Kasumi-1 (cell line): ENCODE measurements around the gene RASGRF2.

Source experiments
- DNase-seq, 2 experiments: peaks; one replicate each; lab custom pipeline; 2025; lab: John Stamatoyannopoulos, UW

RASGRF2 gene

DNA sequence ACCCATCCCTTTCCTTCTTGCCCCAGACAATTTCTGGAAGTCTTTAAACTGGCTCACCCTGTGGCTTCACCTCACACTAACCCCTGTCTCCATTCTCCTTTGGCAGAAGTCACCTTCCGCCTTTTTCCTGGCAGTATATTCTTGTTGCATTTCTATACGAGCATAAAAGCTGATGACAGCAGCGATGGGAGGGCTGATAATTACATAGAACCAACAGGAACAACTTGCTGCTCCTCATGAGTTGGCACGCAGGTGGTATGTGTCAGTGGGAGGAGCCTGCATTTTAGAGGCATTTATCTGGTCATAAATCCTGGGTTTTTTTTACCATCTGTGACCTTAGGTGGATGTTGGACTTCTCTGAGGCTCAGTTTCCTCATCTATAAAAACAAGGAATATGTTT lies 211.6 kb downstream of the RASGRF2 start:
- DNase-seq: no peak

DNA sequence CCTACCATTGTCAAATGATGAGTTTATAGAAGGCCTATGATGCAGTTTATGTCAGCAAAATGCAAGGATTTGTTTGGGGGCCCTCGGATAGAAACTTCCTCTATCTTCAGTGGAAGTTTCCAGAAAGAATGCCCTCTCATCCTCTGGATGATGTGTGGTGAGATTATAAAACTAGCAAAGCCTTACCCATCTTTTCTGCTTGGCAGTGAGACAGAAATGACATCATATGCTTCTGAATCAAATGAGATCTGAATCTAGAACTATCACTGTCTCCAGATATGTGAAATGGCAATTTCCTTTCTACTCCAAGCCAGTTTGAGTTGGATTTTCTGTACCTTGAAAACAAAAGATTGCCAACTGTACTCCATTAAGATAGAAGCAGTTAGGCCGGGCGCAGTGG lies 212.5 kb downstream of the RASGRF2 start:
- no peak for DNase-seq

DNA sequence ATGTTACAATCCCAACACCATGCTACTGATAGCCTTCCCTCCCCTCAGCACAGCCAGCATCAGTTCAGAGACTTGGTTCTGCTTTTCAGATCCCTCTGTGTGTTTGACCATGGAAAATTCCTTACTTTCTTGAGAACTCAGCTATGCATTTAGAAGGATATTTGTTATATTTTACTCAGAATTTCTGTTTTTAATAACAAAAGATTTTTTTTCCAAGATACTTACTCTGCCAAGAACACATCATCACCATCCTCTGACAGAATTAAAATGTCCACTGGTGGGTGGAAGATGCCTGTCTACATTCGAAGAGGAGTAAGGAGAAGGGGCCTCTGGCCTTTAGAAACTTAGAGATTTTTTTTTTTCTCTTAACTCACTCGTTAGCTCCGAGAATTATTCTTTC lies 216.9 kb downstream of the RASGRF2 start:
- DNase-seq: no peak

DNA sequence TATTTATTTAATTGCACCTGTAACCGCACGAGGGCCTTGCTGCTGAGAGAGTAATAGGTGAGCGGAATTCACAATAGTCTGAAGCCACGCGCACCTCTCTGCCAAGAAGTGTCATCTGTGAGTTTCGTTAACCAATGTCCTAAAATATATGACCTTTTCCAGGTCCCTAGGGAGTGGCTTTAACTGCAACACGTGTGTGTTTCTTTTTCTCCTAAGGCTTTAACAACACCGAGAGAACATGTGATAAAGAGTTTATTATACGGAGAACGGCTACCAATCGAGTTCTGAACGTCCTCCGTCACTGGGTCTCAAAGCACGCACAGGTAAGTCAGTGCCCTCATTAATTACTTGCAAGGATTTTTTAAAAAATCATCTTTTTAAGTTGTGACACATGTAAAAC lies 219.8 kb downstream of the RASGRF2 start:
- no peak for DNase-seq

DNA sequence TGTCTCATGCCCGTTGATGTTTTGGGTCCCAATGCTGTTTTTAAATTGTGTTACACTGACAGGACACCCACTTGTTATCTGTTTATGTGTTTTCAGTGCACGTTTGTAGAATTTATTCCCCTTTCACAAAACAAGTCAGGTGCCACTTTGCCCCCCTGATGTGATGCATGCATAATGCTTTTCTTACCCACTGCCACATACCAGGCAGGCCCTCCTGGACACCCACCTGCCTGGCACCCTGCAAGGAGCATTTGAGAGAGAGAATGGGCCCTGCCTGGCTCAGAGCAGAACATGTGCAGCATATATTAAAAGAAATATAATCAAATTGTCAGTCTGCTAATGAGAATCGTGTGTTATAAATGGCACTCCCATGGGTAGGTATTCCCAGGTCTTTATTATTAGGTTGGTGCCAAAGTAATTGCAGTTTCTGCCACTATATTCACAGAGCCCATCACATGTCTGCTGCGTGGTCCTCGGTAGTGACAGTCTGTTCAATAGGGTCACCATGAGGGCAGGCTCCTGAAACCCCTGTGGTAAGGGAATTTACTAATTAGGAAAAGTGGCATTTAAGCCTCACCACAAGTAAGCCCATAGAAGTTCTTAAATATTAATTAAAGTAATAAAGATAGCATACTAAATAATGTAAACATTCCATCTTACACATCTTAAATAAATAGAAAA lies 220.8 kb downstream of the RASGRF2 start:
- DNase-seq: no peak

DNA sequence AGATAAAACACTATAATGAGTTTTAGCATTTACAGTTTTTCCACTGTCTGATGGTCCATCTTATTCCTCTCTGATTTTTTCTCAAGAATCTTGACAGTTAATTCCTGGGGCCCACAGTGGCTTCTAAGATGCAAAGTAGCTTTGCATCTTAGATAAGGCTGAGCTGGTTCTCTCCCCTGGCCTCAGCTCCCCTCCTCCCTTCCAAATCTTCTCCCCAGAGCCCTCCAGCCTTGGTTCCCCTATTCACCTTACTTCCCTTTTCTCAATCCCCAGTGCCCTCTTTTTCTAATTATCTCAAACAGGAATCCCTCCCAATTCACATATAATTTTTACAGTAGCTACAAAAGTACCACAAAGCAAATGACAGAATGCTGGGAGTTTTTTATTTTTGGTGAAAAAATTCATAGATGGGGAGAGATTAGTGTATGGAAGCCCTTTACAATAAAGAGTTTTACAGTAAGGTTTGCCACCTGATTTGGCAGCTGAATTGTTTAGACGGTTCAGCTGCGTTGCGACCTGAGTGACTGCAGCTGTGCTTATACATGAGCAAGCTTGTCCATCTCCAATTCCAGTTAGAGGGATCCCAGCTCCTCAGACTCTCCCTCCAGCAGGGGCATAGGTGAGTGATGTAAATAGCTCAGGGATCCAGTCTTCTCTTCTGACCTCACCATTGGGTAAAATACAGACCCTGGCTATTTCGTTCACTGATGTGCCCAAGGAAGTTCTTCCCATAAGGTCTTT lies 221.6 kb downstream of the RASGRF2 start:
- DNase-seq: peak in 1 of 2 experiments; percentile 23

DNA sequence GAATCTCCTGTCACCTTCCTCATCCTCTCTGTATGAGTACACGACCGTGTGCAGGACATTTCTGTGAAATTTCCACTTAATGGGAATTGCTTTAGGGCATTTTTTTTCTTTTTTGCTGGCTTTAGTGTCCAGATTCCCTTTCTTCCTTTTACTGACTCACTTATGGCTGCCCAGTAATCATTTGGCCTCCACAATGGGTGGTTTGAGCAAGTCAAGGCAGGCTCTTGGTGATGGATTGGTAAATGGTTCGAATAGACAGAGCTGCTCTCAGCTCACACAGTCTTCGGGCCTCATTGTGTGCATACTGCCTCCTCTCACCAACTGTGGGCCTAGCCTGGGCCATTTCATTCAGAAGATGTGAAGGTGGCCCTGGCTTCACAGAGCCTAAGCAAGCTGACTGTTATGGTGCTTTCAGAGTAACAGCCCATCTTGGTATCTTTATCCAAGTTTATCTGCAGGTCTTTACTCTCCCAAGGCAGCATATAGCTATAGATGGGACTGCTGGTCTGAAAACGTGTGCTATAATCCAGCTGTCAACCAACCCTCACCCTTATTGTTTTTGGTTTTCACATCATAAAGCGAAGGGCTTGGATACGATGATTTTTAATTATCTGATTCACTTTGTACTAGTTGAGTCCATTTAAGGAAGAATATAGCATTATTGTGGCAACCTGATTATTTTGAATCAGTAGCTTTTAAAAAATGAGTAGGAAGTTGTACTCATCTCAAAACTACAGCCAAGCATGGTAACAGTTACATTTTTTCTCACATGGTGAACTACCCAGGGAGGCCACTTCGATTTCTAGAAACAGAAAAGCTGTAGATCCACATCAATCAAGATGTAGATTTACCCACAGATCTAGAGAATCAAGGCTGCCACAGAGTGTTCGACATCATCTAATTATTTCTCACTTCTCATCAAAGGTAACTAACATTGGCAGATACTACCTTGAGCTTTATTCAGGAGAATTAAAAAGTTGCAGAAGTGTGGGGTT lies 222.5 kb downstream of the RASGRF2 start:
- DNase-seq: no peak

DNA sequence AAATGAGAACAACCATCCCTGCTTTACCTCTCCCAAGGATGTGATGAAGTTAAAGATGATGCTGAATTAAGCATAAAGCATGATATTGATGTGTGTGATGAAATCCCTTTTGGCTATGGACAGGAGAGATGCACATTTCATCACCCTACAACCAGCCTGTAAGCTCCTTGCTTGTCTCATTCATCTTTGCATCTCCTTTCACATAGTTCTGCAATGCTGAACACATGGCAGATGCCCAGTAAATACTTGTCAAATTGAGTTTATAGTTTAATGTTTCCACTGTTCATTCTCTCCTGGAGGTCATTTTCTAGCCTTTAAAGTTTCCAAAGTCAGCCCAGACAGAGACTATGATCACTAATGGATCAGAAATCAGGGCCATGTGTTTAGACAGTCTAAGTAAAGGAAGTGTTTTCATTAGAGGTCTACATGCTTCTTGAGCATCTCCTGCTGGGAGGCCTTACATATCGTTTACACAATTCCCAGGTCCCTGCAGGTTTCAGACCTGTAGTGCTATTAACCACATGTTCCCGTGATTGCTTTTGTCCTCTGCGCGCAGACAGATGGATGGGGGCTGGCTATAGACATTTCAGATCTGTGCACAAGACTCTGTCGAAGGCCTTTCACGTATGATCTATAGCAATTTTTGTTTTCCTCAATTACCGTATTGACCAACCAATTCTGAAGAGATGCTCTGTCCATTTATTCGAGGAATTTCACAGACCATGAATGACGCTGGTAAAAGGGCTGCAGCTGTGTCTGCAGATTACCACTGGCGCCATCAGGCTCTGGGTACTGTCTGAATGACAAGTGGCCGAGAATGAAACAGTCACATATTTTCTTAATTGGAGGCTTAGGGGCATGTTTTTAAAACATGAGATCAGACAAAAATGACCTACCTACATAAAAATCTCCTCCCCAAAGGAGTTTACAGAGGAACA lies 223.9 kb downstream of the RASGRF2 start:
- DNase-seq: no peak

DNA sequence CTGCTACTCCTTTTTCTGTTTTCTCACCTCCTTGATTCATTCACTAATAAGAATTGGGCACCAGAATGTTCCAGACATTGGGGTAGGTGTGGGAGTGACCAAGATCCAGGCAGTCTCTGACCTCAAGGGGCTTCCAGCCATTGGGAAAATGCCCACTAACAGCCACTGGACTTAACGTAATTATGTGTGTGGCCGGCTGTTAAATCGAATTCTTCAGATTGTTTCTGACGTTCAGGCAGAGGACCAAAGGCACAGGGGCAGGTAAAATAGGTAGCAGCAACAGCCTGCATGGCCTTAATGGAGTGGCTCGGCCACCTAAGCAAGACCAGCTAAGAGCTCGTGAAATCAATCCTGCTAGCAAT lies 224.6 kb downstream of the RASGRF2 start:
- no peak for DNase-seq

DNA sequence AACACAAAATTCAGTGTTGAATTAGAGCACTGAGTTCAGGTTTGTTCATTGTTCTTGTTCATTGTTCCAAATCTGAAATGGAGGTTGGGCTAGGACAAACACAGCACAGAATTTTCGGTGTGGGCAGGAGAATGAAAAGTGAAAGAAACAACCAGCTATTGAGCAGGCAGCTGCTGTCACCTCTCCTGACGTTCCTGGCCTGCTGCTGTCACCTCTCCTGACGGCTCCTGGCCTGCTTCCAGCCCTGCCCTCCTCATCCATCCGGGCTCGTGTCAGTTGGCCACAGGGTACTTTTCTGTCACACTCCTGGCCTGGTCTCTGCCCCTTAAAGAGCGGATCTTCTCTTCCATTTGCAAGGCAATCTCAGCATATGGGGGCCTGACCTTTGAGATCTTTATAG lies 227.7 kb downstream of the RASGRF2 start:
- DNase-seq: no peak

DNA sequence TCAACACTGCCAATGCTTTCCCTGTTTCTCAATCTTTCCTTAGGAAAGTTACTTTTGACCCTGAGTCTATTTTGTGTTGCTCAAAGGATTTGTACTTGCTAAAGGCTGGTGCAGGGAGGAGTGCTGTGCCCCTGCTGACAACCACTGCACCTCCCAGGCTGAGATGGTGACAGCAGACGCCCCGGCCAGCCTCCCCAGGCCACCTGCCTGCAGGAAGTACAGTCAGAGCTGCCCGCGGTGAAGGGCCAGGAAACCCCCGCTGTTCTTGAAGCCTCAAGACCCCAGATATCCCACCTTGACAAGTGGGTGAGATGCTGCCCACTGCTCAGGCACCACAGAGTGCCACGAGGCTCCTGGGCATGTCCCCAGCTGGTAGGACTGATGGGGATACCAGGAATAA lies 228.8 kb downstream of the RASGRF2 start:
- no peak for DNase-seq

DNA sequence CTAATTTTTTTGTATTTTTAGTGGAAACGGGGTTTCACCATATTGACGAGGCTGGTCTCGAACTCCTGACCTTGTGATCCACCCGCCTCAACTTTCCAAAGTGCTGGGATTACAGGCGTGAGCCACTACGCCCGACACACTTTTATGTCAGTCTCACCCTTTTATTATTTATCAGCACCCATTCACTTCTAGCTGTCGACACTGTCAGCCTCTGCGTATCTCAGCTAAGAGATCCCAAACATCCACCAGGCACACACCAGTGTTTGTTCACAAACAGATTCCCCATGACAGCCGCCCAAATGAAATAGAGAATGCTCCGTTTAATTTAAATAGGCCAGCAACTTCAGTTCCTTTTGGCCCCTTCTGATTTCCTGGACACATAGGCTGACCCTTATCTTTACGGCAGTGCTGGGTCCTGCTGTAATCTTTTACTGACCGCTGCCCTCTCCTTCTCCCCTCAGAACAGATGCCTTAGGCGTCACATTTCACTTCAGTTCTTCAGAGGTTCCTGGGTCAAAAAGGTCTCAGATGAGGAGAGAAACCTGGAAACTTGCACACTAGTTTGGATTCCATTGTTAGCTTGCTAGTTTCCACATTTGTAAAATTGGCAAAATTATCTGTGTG lies 229.8 kb downstream of the RASGRF2 start:
- DNase-seq: no peak

DNA sequence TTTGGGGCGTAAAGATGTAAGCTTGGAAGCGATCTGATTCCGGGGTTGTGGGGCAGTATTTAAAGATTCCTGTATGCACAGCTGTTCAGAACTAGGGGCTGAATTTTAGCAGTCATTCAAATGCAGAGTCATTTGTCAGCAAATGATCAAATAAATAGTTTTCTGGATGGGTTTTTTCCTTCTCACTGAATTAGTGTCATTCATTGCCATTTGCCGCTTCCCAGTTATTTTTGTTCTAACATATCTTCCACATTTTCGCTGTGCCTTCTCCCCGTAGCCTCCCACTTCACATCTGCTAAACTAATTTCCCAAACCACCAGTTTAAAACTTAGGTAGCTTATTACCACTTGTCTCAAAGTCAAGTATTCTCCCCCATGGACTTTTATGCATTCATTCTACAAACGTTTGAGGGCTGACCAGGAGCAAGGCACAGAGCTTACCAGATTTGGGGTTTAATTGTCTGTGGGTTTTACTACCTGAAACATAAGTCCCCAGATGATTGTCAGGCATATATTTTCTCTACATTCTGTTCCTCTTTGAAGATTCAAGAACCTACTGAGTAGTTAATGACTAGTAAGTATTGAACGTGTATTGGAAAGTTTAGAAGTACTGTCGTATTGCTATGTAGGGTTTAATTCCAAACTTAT lies 231.7 kb downstream of the RASGRF2 start:
- no peak for DNase-seq

DNA sequence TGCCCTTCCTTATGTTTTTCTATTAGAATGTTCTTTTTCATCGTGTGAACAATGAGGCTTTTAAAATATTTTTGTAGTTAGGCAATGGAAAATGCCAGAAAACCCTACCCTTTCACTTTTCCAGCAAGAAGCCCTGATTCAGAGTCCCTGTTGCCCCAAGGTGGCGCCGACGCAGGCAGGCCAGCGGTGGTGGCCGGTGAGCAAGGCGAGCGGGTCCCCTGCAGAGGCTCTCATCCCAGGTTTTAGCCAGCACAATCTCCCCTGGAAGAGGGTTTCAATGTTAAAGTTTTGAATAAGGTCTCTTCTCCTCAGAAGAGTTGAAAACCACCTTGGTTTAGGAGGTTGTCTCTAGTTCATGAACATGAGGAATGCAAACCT lies 232.2 kb downstream of the RASGRF2 start:
- no peak for DNase-seq

DNA sequence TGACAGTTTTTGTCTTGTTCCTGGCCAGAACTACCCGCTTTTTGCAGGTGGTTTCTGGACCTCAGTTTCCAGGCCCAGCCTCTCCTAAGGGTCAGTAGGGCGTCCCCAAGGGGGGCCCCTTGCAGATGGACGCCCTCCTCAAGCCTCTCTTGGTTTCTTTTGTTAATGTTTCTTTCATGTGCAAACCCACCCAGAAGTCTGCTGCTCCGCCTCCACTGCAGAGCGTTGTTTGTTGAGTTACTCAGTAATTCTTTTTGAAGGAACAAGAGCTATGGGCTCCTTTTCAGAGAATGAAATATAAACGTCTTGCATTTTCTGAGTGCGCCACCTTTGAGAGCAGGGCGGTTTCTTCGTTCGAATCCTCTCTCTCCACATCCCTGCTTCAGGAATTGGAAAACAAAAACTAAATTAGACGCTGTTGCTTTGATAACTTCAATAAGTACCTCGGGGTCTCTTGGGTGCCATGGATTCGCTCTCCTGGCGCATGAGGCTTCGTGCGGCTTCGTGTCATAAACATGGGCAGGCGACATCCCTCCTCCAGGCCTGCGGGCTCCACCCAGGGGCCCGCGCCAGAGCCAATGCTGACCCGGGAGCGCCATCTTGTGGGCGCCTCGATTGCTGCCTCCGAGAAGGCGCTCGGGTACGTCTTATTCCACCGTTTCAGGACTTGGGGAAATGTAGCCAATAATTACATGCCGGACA lies 234.6 kb downstream of the RASGRF2 start:
- peak; percentile 77 to 83 for DNase-seq

DNA sequence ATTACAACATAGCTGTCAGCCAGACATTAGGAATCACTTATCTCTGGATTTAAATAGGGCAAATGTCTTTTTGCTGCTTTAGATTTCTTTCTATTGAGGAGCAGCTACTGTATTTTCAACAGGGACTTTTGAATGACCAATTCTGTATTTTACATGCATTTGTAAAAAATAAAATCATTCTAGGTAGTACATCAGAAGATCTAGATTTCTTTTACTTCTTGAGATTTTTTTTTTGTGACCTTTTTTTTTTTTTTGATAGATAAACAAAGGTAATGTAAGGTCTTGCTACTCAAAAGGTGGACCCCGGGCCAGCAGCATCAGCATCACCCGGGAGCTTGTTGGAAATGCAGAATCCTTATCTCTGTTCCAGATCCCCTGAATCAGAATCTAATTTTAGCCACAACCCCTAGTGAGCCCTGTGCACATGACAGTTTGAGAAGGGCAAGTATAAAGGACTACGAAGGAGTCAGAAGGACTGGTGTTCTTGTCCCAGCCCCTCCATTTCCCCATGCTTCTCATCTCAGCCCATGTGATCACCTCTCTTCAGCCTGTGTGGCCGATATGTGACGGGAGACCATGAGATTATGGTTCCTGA lies 235.3 kb downstream of the RASGRF2 start:
- no peak for DNase-seq

DNA sequence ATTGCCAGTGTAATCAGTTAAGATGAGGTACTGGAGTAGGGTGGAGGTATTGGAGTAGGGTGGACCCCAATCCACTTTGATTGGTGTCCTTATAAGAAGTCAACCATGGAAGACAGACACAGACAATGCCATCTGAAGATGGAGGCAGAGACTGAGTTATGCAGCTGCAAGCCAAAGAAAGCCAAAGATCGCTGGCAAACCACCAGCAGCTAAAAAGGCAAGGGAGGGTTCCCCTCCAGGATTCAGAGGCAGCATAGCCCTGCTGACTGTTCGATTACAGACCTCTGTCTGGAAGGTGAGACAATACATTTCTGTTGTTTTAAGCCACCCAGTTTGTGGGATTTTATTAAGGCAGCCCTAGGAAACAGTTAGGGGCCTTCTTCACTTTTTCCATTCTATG lies 242.5 kb downstream of the RASGRF2 start:
- no peak for DNase-seq

DNA sequence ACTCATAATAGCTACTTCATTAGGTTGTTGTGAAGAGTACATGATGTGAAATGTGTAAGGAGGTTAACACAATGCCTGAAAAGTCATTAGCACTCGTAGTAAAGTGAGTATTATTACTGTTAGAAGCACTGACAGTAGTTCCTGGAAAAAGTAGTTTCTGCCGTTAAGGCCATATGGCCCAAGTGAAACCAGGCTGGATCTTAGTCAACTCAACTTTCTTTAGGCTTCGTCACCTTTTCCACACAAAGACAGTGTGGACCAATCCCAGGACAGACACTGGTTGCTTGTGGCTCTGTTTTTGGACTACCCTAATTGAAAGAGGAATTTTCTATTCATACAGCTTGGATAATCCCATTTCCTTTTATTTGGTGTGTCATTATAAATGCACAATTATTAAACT lies 243.6 kb downstream of the RASGRF2 start:
- DNase-seq: no peak

DNA sequence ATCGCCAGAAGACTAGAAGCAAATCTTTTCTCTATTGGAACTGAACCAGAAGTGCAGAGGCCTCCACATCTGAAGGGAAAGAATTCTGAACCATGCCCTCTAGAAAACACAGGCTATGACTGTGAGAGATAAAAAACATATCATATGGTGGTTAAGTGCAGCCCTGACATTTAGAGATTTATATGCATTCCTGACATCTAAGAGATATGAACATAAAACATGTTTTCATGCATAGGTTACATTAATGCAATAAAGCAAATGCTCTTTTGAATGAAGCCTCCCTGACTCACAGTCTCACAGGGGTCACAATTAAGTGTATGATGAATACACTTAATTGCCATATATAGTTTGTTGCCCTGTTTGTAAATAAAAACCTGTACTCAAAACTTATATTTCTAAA lies 244.0 kb downstream of the RASGRF2 start:
- DNase-seq: no peak

DNA sequence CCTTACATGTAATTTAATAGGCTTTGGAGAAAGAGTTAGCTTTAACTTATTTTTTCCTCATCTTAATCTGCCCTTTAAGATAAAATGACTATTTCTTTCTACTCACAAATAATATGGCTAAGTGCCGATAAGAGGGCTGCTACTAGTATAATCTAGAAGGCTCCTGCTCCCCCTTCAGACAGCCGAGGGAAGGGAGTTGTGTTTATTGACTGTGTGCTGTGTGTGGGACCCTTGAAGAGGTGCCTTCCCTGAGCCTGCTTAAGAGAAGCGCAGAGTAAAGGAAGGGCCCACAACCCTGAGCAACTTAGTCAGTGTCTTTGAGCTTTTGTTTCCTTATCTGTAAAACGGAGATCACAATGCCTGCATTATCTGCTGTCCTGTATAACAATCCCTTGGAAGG lies 244.9 kb downstream of the RASGRF2 start:
- no peak for DNase-seq
